Measurements from ENCODE around the gene COL5A1.
A peak's percentile ranks its signal among the peaks of the same experiment; 100 is the strongest.
"Not testable (repeated sequence)": the region's sequence is repeated elsewhere in the genome, so short reads cannot be mapped to it uniquely, and the experiment has no call there.

The COL5A1 gene

DNA sequence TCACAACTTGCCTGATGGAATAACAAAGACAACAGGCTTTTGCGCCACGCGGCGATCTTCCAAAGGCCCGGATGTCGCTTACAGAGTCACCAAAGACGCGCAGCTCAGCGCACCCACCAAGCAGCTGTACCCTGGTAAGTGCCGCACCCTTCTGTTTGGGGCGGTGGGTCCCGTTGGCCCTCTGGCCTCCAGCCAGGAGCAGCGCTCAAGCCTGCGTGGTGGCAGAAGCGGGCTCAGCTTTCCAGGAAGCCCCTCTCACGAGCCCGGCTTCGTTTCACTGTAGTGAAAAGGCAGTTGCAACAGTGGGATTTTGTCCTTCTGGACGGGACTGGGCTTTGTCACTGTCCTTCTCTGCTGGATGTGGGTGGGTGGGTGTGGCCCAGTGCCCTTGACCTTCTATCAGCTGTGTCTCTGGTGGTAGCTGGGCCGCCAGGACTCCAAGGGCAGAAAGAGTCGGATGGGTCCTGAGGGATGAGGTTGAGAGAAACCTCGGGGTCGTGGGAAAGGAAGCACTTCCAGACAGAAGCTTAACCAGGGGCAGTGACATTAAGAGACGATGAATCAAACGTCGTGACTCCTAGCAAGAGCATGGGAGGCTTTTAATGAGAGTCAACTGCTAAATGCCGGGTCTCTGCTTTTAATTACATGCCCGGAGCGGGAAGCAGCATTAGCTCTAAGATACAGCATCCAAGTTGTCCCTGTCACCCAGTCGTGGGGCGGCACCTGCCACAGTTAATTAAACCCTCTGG, 49.5 kb downstream of the COL5A1 start:
- DNase-seq (ENCODE audit: low read depth, low spot score), result no peak

DNA sequence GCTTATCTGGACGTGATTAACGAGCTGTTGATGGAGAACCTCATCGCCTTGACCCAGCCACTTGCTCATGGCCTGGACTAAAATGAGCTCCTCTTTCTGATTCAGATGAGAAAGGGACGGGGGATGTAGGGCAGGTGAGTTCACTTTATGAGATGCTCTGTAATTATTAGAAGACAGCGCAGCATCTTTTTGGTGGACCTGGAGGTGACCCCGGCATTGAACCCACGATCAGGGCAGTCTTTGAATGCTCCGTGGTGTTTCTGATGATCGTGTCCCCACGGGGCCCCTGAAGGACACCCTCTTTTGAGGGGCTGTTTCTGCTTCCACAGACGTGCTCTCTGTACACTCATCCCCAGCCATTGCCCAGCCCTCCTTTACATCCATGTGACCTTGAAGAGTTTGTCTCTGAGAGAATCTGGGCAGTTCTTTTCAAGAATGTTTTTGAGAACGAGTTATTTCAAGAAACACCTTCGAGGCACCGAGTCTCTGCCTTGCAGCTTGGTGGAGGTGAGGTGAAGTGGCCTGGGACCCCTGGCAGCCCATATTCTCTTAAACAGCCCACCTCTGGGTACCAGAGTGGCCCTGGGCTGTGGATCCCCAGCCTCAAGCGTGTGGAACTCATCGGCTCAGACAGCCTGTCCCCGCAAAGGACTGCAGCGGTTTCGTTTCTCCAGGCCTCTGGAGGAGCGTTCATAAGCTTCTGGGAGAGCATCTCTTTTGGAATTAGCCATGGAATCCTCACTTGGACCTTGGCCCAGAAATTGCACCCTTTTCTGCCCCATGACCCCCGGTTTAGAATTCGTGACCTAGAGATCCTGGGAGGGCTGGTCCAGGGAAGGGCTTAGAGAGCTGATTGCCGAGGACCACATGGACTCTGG, 50.3 kb downstream of the COL5A1 start:
- DNase-seq (ENCODE audit: low read depth, low spot score), result no peak

DNA sequence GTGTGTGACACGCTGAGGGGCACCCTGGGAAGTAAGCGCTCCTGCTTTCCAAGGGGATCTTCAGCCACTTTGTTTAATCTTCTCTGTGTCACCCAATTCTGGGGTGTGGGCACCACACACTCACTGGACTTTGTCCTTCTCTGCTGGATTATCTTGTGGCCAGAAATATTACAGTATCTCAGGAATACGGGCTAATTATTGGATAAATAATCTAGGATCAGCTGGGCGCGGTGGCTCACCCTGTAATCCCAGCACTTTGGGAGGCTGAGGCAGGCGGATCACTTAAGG, 50.9 kb downstream of the COL5A1 start:
- no peak for DNase-seq (ENCODE audit: low read depth, low spot score)

DNA sequence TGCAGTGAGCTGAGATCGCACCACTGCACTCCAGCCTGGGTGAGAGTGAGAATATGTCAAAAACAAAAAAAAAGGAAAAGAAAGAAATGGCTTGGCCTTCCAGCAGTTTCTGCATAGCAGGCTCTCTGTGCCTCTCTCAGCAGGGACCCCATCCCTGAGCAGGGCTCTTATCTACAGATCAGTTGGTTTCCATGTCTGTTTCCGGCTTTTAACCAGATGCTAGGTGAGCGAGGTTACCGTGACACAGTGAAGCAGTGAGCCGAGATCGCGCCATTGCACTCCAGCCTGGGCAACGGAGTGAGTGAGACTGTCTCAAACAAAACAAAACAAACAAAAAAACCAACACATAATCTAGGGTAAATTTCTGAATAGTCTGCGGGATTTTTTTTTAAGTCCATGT, 51.4 kb downstream of the COL5A1 start:
- DNase-seq (ENCODE audit: low read depth, low spot score), result no peak

DNA sequence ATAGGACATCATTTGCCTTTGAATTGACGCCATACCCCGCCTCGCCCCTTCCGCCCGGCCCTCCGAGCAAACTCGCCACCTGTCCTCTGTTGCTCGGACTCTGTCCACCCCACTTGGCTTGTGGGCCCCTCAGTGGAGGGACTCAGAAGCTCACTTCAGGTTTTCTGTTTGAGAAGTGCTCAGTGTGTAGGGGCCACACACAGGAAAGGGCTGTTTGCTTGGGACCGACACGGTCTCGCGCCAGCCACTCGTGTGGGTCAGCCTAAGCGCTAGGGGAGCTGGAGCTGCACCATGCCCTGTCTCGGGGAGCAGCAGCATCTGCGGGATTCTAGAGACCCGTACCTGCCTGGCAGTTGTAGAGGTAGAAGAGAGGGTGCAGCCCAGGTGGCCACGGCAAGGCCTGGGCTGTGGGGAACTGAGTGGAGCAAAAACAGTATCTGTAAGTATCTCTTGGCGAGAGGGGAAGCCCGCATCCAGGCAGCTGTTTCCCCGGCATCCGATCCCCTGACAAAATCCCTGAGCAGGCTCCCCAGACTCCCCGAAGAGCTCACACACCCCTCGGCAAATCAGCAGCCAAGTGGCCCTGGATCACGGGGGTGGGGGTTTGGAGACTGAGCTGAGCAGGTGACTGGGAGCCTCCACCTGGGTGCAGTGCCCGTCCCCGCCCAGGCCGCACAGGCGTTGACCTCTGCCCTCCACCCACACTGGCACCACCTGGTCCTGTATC, 52.2 kb downstream of the COL5A1 start:
- no peak for DNase-seq (ENCODE audit: low read depth, low spot score)

DNA sequence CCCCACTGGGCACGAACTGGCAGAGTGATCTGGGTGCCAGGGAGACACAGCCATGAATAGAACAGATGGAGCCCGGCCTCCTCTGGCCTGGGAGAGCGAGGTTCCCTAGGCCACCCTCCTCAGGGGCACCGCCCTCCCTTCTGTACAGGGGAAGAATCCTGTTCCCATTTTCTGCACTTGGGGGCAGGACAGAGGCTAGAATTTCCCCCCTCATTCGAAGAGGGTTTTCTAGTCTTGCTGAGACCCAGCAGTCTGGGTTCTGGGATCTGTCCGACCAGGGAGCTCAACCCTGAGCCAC, 52.7 kb downstream of the COL5A1 start:
- DNase-seq (ENCODE audit: low read depth, low spot score), result no peak

DNA sequence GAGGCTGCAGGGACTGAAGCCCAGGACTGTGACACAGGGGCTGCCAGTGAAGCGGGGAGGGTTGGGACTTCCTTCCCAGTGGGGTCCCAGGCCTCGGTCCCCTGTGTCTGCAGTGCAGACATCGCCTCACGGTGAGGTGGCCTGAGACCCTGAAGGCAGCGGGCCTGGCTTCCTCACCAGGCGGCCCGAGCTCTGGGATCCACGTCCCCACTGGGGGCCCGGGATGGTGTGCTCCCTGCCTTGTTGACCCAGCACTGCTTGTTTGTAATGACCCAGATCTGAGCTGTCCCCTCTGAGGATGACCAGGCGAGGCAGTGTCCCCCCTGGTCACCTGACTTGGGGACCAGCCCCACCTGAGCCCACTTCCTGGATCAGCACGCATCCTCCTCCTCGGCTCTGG, 53.1 kb downstream of the COL5A1 start:
- no peak for DNase-seq (ENCODE audit: low read depth, low spot score)

DNA sequence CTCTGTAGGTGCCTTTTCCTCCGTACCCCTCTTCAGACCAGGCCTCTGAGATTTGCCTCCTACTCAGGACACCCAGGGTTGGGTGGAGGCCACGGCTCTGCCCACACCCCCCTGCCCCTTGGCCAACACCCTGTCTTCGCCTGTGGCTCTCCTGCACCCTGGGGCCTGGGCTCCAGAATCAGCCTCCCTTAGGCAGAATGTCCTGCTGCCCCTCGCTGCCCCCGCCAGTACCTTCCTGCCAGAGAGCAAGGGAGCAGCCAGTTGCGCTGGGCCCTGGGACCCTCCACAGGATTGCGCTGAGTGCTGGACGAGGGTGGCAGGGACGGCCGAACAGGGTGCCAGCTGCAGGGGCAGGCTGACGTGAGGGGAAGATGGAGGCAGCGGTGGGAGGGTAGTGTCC, 53.5 kb downstream of the COL5A1 start:
- no peak for DNase-seq (ENCODE audit: low read depth, low spot score)

DNA sequence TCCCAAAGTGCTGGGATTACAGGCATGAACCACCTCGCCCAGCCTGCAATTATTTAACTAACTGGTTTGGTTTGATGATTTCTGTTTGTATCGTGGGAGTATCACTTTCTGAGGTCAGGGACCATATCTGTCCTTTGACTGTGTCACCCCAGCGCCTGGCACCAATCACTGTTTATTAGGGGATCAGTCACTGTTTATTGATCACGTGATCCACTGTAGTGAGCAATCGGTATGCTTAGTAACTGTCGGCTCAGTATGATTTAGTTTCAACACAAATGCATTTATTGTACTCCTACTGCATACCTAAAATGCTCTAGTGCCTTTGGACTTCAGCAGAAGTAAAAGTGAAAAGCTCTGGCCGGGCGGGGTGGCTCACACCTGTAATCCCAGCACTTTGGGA, 54.8 kb downstream of the COL5A1 start:
- DNase-seq (ENCODE audit: low read depth, low spot score), result no peak

DNA sequence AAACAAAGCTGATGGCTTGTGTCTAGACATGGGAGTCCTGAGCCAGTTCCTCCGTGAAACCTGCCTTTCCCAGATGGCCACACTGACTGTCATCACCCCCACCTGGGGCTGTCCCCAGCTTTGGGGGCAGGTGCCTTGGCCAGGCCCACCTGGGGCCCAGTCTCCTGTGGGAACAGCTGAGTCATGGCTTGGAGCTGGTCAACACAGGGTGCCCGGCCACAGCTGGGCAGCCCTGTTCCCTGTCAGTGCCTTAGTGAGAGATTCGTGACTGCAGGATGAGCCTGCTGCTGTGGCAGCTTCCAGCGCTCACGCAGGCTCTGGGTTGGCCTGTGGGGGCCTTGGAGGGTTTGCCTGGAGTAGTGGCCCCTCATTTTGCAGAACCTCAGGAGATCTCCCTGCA, 56.5 kb downstream of the COL5A1 start:
- DNase-seq (ENCODE audit: low read depth, low spot score), result no peak

DNA sequence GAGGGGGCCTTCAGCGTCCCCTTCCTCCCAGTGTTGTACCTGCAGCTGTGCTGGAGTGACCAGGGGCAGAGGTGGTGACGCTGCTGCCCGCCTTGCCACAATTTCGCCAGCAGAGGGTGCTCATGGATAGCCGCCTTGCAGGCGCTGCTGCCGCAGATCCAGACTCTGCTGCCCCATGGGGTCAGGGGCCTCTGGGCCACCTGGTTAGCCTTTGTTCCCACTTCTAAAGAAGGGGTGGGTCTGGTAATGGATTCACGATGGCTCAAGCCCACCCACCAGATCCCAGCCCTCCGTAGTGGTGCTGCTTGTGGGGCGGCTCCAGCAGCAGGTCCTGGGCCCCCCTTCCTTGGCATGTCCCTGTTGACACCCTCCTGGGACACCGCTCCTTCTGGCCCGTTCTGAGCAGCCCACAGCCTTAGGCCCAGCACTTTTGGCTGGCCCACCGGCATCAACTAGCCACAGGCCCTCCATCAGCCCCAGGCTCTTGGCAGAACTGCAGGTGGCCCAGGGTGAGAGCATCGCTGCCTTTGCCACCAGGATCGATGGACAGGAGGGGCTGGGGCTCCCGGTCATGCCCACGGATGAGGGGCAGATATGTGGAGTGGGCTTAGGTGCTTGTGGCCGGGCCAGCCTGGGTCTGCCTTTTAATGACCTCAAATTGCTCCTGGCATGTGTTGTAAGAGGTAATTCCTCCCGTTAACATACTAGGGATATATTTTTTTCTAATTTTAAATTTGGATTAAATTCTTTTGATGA, 57.2 kb downstream of the COL5A1 start:
- peak; percentile 81 for DNase-seq (ENCODE audit: low read depth, low spot score)

DNA sequence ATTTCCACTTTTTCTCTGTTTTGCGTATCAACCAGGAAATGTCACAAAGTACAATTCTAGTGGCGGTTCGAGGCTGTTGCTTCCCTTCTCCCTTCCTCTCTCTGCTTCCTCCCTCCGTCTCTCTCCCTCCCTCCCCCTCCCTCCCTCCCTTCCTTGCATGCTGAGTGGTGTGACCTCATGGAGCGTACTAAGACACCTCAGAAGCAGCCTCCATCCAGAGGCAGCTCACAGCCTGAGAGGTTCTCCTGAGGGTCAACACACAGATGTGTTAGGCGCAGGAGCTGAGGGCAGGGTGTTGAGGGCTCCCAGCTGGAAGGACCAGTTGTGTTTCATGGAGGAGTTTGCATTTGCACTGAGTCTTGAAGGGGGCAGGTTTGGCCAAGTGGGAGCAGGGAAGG, 57.7 kb downstream of the COL5A1 start:
- DNase-seq (ENCODE audit: low read depth, low spot score), result no peak

DNA sequence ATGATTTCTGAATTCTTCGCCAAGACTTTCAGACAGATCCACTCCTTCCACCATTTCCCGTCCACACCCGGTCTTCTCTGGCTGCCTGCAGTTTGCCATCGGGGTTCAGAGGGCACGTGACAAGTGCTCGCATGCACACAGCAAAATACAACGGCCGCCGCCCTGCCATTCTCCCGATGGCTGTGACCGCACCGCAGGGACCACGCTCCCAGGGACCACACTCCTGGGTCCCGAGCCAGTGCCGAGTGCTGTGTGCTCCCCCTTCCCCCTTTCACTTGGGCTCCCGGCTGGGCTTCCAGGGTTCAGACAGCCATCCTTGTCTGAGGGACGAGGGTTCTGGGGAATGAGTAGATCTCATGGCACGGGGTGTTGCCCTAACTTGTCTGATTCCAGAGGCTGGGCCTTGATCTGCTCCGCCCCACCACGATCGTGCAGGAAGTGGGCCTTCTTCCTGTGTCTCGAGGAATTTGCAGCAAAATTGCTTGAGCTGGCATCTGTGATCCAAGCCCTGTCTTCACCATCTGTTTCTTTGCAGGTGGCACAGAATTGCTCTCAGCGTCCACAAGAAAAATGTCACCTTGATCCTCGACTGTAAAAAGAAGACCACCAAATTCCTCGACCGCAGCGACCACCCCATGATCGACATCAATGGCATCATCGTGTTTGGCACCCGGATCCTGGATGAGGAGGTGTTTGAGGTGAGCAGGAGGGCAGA, 59.2 kb downstream of the COL5A1 start:
- no peak for DNase-seq (ENCODE audit: low read depth, low spot score)

DNA sequence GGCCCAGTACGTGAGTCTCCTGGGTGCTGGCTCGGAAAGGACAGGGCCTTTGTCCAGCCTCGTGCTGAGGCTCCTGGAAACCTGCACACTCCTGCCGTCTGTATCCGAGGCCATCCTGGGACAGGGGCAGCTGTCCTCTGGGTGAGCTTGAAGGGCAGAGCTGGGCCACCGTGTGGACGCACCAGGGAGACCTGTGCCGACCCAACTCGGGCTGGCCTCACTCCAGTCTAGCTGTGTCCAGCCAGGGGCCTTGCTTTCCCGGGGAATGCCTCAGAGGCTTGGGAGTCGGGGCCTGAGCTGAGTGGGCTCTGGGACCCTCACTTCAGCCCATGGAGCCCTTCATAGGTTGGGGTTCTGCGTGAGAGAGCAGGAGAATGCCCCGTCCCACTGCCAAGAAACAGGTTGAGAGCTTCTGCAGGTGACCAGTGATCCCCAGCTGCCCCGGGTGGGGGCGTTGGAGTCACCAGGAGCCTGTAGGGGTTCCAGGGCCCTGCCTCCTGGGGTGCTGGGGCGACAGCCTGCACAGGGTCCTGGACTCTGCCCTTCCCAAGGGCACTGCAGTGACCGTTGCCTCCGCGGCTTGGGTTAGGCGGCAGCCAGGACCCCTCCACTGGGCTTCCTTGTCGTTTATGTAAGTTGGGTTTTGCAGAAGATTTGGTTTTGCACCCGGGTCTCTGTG, 60.1 kb downstream of the COL5A1 start:
- no peak for DNase-seq (ENCODE audit: low read depth, low spot score)

DNA sequence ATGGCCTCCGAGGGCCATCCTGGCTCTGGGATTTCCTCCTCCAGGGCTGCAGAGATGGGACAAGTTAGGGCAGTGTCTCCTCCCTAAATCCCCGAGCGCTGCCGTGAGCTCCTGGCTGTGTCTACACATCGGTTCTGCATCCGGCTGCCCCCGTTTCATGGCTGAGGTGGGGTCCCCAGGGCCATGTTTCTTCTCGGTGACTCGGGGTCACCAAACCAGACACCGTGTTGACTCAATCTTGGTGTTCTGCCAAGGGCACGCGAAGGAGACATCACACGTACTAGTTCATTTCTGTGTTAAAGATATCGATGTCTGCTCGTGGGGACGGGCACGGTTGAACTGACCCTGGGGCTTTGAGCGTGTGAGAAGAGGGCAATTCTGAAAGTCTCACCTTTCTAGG, 60.7 kb downstream of the COL5A1 start:
- no peak for DNase-seq (ENCODE audit: low read depth, low spot score)

DNA sequence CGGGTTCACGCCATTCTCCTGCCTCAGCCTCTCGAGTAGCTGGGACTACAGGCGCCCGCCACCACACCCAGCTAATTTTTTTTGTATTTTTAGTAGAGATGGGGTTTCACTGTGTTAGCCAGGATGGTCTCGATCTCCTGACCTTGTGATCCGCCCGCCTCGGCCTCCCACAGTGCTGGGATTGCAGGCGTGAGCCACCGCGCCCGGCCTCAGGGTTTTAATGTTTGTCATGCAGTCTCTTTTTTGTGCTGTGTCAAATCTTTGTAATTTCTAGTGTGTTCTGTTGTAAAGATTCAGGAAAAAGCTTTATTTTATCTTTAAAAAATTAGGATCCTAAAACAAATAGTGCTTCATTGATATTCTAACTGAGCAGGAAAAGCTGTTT, 62.1 kb downstream of the COL5A1 start:
- not testable (repeated sequence) for DNase-seq (ENCODE audit: low read depth, low spot score)

DNA sequence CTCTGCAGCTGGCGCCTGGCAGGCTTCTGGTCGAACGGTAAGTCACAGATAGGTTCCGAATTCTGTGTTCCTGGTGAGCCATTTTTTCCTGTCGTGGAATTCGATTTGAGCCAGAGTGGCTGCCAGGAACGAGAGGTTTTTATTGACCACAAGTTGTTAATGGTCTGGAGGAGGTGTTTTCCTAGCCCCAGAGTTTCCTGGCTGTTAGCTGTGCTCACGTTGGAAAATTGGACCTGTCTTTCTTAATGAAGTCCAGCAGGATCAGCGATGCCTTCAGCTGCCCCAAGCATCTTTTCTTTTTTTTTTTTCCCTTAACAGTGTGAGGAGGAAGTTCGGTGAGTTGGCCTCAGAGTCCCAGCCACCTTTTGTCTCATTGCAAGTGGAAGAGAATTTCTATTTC, 62.9 kb downstream of the COL5A1 start:
- peak; percentile 70 for DNase-seq (ENCODE audit: low read depth, low spot score)

DNA sequence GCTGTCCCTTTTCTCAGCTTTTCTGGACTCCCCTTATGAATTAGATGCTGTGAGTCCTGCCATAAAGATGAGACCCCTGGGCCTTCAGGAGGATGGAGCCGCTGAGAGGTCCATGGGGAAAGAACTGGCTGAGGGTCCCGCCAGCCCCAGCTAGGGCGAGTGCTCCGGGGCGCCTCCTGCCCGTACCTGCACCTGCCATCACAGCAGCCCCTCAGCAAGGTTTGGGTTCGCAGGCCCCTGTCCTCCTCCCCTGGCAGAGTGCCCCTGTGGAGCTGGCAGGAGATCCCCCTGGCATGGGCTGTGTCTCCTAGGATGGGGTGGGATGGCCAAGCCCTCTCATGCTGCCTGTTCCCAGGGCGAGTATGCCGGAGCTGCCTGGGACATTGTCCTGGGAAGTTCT, 64.2 kb downstream of the COL5A1 start:
- no peak for DNase-seq (ENCODE audit: low read depth, low spot score)

DNA sequence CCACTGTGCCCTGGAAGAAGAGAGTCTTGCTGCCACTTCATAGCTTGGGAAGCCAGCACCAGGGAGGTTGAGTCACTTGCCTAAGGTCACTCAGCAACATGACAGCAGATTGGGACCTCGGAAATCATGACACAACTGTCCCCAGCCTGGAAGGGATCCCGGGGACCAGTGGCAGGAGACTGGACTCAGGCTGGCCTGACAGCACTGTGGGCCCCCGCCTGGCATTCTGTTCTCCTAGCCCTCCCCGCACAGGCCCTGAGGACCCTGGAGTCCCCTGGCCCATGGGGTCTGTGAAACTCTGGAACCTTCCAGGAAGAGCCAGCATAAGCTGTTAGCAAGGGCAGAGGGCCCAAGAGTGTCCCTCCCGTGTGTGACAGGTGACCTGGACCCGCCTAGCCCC, 64.9 kb downstream of the COL5A1 start:
- DNase-seq (ENCODE audit: low read depth, low spot score), result no peak

DNA sequence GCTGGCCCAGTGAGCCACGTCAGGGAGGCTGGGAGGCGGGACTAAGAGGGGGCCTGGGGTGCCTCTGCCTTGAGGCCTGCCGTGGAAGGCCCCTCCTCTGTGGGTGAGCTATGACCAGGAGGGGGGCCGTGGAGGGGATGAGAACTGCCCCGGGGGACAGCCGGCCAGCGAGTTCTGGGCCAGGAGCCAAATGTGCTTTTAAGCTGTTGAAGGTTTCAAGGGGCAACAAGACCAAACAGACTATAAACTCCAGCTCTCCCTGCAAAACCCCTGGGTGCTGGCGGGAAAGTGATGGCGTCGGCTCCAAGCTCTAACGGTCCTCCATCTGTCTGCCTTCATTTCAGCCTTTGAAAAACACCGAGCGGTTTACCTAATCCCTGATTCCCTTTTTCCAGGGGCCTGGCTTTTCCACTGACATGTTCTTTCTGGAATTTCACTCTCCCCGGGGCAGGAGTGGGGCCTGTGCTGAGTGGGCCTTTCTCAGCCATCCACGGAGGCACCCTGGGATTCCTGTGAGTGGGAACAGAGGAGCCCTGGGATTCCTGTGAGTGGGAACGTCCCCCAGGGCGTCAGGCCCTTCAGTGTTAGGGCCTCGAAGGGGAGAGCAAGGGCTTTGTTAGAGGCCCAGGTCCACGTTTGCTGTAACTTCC, 65.6 kb downstream of the COL5A1 start:
- peak; percentile 90 for DNase-seq (ENCODE audit: low read depth, low spot score)
